ENCODE measurements around the gene OR7C1. TPM values are rescaled to one million over a fixed set of nuclear protein-coding genes. Genes with fewer than 3 reads are reported as not detected.
A peak's percentile ranks its signal among the peaks of the same experiment; 100 is the strongest.
"Not testable (repeated sequence)": the region's sequence is repeated elsewhere in the genome, so short reads cannot be mapped to it uniquely, and the experiment has no call there.

OR7C1 gene
- total RNA-seq, 2 experiments from 2014 or later = not detected

DNA sequence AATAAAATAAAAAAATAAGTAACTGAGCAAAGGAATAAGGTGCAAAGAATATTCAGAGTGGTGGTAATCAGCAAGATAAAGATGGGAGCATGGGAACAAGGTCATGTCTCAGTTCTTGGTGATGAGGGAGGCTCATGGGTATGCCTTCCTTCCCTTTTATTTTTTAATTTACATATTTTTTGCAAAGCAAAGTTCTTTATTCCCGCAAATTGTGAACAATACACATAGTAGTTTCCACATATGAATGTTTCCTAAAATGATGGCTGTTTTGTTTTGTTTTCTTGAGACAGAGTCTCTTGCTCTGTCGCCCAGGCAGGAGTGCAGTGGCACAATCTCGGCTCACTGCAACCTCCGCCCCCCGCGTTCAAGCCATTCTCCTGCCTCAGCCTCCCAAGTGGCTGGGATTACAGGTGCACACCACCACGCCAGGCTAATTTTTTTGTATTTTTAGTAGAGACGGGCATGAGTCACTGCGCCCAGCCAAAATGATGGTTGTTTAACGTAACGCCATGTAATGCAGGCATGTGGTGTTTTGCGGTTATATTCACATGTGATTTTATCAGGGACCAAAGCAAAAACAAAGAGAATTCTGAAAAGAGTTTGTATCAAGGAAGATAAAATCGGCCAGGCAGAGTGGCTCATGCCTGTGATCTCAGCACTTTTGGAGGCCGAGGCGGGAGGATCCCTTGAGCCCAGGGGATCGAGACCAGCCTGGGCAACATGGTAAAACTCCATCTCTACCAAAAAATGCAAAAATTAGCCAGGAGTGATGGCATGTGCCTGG is 52.2 kb downstream of the OR7C1 start:
- no peaks in the 10 kb centered on the region for H3K36me3 Mint-ChIP-seq (ENCODE audit: low read depth)
- no peak overlapping the region for H3K4me3 Mint-ChIP-seq
- peaks cover 23% of the 10 kb centered on the region for H3K4me1 Mint-ChIP-seq (ENCODE audit: low read depth)
- H3K9me3 Mint-ChIP-seq (ENCODE audit: insufficient read depth) = no peaks in the 10 kb centered on the region
- DNase-seq (no peak), ATAC-seq (no peak)
- H3K27ac Mint-ChIP-seq = no peak overlapping the region
- POLR2A ChIA-PET = no interaction called here
- H3K27me3 Mint-ChIP-seq (ENCODE audit: low read depth) = peaks cover 4% of the 10 kb centered on the region
- CTCF ChIA-PET = no interaction called here

DNA sequence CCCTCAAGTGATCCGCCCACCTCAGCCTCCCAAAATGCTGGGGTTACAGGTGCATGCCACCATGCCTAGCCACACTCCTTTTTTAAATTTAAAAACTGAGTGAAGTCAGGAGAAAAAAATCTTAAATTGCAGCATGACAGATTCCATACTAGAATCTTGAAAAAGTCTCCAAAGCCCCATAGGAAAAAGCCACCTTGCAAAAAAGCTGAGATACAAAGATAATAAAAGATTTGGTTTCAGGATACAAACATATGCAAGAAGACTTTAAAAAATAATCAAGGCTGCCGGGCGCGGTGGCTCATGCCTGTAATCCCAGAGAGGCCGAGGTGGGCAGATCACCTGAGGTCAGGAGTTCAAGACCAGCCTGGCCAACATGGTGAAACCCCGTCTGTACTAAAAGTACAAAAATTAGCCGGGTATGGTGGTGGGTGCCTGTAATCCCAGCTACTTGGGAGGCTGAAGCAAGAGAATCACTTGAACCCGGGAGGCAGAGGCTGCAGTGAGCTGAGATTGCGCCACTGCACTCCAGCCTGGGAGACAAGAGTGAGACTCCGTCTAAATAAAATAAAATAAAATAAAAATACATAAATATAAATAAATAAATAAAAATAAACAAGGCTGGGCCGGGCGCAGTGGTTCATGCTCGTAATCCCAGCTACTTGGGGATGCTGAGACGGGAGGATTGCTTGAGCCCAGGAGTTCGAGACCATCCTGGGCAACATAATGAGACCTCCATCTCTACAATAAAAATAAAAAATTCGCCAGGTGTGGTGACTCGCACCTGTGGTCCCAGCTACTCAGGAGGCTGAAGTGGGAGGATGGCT is 53.1 kb downstream of the OR7C1 start:
- ATAC-seq; H3K36me3 Mint-ChIP-seq (ENCODE audit: low read depth); H3K9me3 Mint-ChIP-seq (ENCODE audit: insufficient read depth); POLR2A ChIA-PET; H3K4me3 Mint-ChIP-seq; H3K27ac Mint-ChIP-seq; H3K27me3 Mint-ChIP-seq (ENCODE audit: low read depth); DNase-seq: not testable (repeated sequence)
- H3K4me1 Mint-ChIP-seq (ENCODE audit: low read depth) = peaks cover 21% of the 10 kb centered on the region
- CTCF ChIA-PET = interaction anchor here (0.9 kb wide), 1 partner anchor 209 kb away, joined by 3 read pairs; no protein-coding TSS in a partner anchor

DNA sequence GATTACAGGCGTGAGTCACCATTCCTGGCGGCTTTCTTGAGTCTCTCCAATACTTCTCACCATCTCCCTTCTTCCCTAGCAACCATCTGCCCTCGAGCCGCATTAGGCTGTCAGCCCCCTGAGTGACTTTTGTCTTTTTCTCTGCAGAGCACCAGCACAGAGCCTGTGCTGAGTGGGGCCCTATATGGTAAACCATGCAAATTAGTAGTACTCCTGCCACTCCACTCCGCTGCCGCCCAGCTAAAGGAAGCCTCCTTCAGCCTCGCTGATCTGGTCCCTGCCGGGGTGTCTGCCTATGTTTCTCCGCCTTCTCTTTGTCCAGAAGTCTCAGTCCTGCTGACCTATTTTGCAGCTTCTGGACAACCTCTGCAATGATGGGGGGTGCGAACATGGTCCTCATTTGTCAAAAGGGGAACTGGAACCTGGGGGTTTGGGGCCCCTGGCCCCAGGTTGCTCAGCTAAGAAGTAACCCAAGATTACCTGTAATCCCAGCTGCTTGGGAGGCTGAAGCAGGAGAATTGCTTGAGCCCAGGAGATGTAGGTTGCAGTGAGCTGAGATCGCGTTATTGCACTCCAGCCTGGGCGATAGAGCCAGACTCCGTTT is 54.3 kb downstream of the OR7C1 start:
- POLR2A ChIA-PET = not testable (repeated sequence)

DNA sequence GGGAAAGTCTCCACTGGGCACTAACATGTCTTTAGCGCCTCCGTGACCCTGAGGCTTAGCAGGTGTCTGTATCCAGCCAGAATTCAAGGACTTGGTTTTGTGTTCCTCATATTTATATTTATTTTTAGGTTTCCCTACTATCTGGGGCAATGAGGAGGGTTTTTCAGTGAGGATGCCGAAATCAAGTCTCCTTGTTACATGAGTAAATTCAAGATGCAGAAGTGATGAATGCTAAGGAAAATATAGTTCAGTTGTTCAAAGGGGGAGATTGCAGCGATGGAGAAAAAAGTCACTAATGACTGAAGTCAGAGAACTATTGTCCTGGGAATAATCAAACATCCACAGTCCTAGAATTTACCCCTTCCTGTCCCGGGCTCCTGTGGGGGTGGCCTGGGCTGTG is 55.8 kb downstream of the OR7C1 start:
- Mint-ChIP-seq H3K27ac (no peak overlapping the region), H3K4me1 (ENCODE audit: low read depth) (peaks cover 18% of the 10 kb centered on the region), H3K9me3 (ENCODE audit: insufficient read depth) (no peaks in the 10 kb centered on the region), H3K4me3 (no peak overlapping the region), H3K27me3 (ENCODE audit: low read depth) (peaks cover 12% of the 10 kb centered on the region), H3K36me3 (ENCODE audit: low read depth) (no peaks in the 10 kb centered on the region)
- no peak for DNase-seq
- ChIA-PET CTCF (no interaction called here), POLR2A (no interaction called here)
- ATAC-seq = no peak

More for the DNA sequence above, 54.3 kb downstream of the OR7C1 start:
- Mint-ChIP-seq H3K4me1 (ENCODE audit: low read depth) (peaks cover 22% of the 10 kb centered on the region), H3K27me3 (ENCODE audit: low read depth) (peaks cover 14% of the 10 kb centered on the region)
- H3K36me3 Mint-ChIP-seq (ENCODE audit: low read depth); H3K27ac Mint-ChIP-seq; H3K9me3 Mint-ChIP-seq (ENCODE audit: insufficient read depth); DNase-seq; H3K4me3 Mint-ChIP-seq; CTCF ChIA-PET: not testable (repeated sequence)
- peak; percentile 49 for ATAC-seq

DNA sequence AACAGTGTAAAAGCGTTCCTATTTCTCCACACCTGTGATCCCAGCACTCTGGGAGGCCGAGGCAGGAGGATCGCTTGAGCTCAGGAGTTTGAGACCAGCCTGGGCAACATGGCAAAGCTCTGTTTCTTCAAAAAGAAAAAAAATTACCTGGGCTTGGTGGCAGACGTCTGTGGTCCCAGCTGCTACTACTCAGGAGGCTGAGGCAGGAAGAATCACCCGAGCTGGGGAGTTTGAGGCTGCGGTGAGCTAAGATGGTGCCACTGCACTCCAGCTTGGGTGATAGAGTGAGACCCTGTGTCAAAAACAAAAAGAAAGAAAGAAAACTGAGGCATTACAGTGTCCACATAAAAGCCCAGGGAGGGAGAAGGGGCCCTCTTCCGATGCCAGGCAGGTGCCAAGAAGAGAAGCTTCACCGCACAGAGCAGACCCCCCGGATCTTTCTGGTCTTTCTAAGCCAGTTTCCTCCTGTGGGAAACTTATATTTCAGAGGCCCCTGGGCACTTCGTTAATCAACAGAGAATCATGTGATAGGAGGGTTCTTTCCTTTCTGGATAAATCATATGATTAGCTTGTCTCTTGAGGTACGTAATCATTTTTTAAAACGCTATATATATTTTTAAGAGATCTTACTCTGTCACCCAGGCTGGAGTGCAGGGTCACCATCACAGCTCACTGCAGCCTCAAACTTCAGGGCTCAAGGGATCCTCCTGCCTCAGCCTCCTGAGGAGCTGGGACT is 56.7 kb downstream of the OR7C1 start, which contains the start of gene ADGRE2:
Gene ADGRE2, minus strand, starts transcription at position 451 of the 736 bp plus-strand sequence. CDS start 1,804 bp downstream, outside the sequence.
- CTCF ChIA-PET; ATAC-seq; H3K36me3 Mint-ChIP-seq (ENCODE audit: low read depth); H3K4me3 Mint-ChIP-seq; H3K27ac Mint-ChIP-seq; H3K9me3 Mint-ChIP-seq (ENCODE audit: insufficient read depth); POLR2A ChIA-PET; DNase-seq: not testable (repeated sequence)
- H3K27me3 Mint-ChIP-seq (ENCODE audit: low read depth) = peaks cover 15% of the 10 kb centered on the region
- peaks cover 14% of the 10 kb centered on the region for H3K4me1 Mint-ChIP-seq (ENCODE audit: low read depth)

DNA sequence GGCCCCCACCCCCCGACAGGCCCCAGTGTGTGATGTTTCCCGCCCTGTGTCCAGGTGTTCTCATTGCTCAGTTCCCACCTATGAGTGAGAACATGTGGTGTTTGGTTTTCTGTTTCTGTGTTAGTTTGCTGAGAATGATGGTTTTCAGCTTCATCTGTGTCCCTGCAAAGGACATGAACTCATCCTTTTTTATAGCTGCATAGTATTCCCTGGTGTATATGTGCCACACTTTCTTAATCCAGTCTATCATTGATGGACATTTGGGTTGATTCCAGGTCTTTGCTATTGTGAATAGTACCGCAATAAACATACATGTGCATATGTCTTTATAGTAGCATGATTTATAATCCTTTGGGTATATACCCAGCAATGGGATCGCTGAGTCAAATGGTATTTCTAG is 57.3 kb downstream of the OR7C1 start:
- H3K27ac Mint-ChIP-seq; H3K4me3 Mint-ChIP-seq; ATAC-seq; CTCF ChIA-PET; DNase-seq; H3K36me3 Mint-ChIP-seq (ENCODE audit: low read depth); H3K9me3 Mint-ChIP-seq (ENCODE audit: insufficient read depth): not testable (repeated sequence)
- peaks cover 12% of the 10 kb centered on the region for H3K27me3 Mint-ChIP-seq (ENCODE audit: low read depth)
- POLR2A ChIA-PET = interaction anchor here (0.6 kb wide), 1 partner anchor 207 kb away, joined by 3 read pairs; no protein-coding TSS in a partner anchor
- peaks cover 14% of the 10 kb centered on the region for H3K4me1 Mint-ChIP-seq (ENCODE audit: low read depth)

DNA sequence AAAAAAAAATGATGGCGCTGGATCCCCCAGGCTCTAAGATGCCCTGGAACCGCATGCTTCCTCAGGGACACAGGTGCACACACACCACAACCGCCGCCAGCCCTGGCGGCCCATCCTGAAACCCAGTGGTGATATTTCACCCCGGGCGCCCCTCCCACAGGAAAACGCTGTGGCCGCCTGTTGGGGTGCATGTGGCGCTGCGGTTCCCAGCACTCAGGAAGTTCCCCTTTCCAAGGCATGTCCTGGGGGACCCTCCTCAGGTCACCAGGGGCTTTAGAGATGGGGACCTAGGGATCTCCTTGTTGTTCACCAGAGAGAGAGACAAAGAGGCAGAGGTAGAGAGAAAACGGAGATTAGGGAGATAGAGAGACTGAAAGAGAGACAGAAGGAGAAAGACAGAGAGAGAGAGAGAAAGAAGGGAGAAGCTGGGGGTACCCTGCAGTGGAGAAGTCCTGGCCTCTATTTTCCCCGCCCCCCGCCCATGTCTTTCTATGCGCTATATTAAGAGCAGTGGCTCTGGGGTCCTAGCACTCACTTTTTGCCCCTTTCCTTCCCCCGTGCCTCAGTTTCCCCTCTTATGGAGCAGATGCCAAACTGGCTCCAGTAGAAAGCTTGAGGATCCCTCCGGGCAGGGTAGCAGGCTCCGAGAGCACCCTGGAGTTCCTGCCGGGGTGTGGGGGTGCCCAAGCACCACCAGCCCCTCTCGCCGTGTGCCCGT is 59.0 kb downstream of the OR7C1 start:
- H3K4me1 Mint-ChIP-seq (ENCODE audit: low read depth) = peaks cover 14% of the 10 kb centered on the region
- H3K36me3 Mint-ChIP-seq (ENCODE audit: low read depth) = no peaks in the 10 kb centered on the region
- ChIA-PET POLR2A (no interaction called here), CTCF (interaction anchor here (0.6 to 2.3 kb wide), 3 partner anchors 10 to 202 kb away, joined by 3 to 7 read pairs (median 3); no protein-coding TSS in a partner anchor)
- H3K27ac Mint-ChIP-seq = no peak overlapping the region
- DNase-seq (no peak), ATAC-seq (no peak)
- peaks cover 12% of the 10 kb centered on the region for H3K27me3 Mint-ChIP-seq (ENCODE audit: low read depth)
- H3K9me3 Mint-ChIP-seq (ENCODE audit: insufficient read depth) = no peaks in the 10 kb centered on the region
- H3K4me3 Mint-ChIP-seq = no peak overlapping the region

DNA sequence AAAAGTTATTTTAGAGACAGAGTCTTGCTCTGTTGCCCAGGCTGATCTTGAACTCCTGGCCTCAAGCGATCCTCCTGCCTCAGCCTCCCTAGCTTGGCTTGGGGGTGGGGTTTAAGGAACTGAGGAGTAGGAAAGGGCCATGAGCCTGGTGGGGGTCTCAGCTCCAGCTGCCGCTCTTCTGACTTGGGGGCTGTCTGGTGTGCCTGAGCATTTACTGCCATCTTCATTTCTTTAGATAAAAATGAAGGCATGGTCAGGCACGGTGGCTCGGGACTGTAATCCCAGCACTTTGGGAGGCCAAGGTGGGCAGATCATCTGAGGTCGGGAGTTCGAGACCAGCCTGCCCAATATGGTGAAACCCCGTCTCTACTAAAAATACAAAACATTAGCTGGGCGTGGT is 59.7 kb downstream of the OR7C1 start:
- H3K4me3 Mint-ChIP-seq; DNase-seq; H3K27ac Mint-ChIP-seq; H3K9me3 Mint-ChIP-seq (ENCODE audit: insufficient read depth); POLR2A ChIA-PET; H3K36me3 Mint-ChIP-seq (ENCODE audit: low read depth); ATAC-seq: not testable (repeated sequence)
- CTCF ChIA-PET = interaction anchor here (2.3 kb wide), 1 partner anchor 11 kb away, joined by 7 read pairs; no protein-coding TSS in a partner anchor
- peaks cover 14% of the 10 kb centered on the region for H3K4me1 Mint-ChIP-seq (ENCODE audit: low read depth)
- peaks cover 12% of the 10 kb centered on the region for H3K27me3 Mint-ChIP-seq (ENCODE audit: low read depth)

DNA sequence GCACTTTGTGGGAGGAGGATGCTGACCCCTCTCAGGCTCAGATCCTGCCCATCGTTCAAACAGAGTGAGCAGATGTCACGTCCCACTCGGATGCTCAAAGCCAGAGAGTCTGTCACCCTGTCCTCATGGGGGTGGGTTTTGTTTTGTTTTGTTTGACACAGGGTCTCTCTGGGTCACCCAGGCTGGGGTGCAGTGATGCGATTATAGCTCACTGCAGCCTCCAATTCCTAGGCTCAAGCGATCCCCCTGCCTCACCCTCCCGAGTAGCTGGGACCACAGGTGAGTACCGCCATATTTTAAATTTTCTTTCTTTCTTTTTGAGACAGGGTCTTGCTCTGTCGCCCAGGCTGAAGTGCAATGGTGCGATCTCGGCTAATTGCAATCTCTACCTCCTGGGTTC is 60.6 kb downstream of the OR7C1 start:
- Mint-ChIP-seq H3K4me3 (no peak overlapping the region), H3K27me3 (ENCODE audit: low read depth) (peaks cover 12% of the 10 kb centered on the region), H3K36me3 (ENCODE audit: low read depth) (no peaks in the 10 kb centered on the region), H3K4me1 (ENCODE audit: low read depth) (peaks cover 14% of the 10 kb centered on the region), H3K9me3 (ENCODE audit: insufficient read depth) (no peaks in the 10 kb centered on the region), H3K27ac (no peak overlapping the region)
- ATAC-seq (no peak), DNase-seq (no peak)
- ChIA-PET CTCF (interaction anchor here (2.3 kb wide), 1 partner anchor 12 kb away, joined by 7 read pairs; no protein-coding TSS in a partner anchor), POLR2A (no interaction called here)

DNA sequence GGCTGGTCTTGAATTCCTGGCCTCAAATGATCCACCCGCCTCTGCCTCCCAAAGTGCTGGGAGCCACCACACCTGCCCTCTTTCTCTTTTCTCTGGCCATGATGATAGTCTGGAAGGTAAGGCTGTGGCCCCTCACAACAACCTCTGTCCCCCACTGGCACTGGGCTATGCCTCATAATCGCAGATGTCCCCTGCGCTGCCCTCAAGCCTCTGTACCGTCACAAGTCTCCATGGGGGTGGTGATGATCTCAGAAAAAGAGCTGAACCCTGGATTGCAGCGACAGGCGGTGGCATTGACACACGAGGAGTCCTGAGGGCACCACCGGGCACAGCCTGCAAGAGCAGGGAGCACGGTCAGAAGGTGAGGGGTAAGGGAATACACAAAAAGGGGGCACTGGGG is 61.3 kb downstream of the OR7C1 start:
- CTCF ChIA-PET; ATAC-seq; DNase-seq; H3K36me3 Mint-ChIP-seq (ENCODE audit: low read depth); H3K4me3 Mint-ChIP-seq; H3K27ac Mint-ChIP-seq; POLR2A ChIA-PET; H3K9me3 Mint-ChIP-seq (ENCODE audit: insufficient read depth): not testable (repeated sequence)
- Mint-ChIP-seq H3K4me1 (ENCODE audit: low read depth) (peaks cover 14% of the 10 kb centered on the region), H3K27me3 (ENCODE audit: low read depth) (peaks cover 12% of the 10 kb centered on the region)

DNA sequence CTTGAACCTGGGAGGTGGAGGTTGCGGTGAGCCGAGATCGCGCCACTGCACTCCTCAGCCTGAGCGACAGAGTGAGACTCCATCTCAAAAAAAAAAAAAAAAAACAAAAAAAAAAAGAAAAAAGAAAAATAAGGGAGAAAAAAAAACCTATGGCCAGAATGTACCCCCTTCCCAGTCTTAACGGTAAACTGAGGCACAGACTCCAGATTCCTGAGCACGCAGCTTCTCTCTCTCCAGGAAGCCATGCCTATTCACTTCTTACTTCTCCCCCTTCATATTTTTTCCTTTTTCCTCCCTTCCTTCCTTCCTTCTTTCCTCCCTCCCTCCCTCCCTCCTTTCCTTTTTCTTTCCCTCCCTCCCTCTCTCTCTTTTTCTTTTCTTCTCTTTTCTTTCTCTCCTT is 62.0 kb downstream of the OR7C1 start:
- peaks cover 14% of the 10 kb centered on the region for H3K4me1 Mint-ChIP-seq (ENCODE audit: low read depth)
- no peak for DNase-seq
- H3K36me3 Mint-ChIP-seq (ENCODE audit: low read depth) = no peaks in the 10 kb centered on the region
- POLR2A ChIA-PET = no interaction called here
- peaks cover 12% of the 10 kb centered on the region for H3K27me3 Mint-ChIP-seq (ENCODE audit: low read depth)
- no peaks in the 10 kb centered on the region for H3K9me3 Mint-ChIP-seq (ENCODE audit: insufficient read depth)
- H3K27ac Mint-ChIP-seq = no peak overlapping the region
- no peak for ATAC-seq
- H3K4me3 Mint-ChIP-seq = no peak overlapping the region
- CTCF ChIA-PET = no interaction called here

Measured in activated CD8-positive, alpha-beta T cell treated with anti-CD3 and anti-CD28 coated beads, Interleukin-2, amount 10 ng/mL, durations not matched to agents 7 days and 5 days (primary cell).